Fibroblast of skin of left quadriceps (primary cell): Measurements from ENCODE around the gene SLC18A2.

Source experiments
- DNase-seq, 2 experiments: peaks; one replicate each; pipeline ENCODE4 v3.0.0-alpha.2; 2013; ENCODE audit warnings: low read depth in 2 of 2

Gene SLC18A2

DNA sequence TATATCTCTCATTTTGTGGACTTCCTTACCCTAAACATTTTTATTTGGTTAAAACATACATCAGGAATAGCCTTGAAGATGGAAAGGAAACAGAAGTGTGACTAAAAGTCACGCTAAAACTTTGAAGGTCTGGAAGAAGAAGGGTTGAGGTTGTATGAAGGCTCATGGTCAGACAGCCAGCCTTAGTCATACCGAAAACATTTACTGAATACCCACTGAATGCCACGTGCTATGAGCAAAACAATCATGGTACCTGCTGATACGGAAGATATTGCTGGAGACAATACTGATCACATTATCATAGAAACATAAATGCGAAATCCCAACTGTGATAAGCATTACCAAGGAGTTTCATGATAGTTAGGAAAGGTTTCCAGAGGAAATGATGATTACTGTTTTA, 70.3 kb downstream of the SLC18A2 start:
- no peak for DNase-seq

DNA sequence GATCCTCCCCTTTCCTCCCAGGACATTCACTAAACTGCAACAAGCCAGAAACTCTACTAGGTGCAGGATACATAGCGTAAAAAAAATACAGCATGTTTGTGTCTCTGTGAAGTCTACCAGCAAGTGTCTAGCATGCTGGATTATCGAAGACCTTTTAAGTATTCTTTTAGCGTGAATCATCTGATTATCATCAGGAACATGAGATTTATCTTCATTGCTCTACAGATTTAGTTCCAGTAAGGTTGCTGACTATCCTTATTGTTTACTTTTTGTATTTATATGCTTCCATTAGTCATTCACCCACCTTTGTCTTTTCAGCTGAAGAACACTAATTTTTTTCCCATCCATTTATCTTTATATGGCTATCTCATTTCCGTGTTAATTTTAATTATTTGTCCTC, 71.5 kb downstream of the SLC18A2 start:
- no peak for DNase-seq

DNA sequence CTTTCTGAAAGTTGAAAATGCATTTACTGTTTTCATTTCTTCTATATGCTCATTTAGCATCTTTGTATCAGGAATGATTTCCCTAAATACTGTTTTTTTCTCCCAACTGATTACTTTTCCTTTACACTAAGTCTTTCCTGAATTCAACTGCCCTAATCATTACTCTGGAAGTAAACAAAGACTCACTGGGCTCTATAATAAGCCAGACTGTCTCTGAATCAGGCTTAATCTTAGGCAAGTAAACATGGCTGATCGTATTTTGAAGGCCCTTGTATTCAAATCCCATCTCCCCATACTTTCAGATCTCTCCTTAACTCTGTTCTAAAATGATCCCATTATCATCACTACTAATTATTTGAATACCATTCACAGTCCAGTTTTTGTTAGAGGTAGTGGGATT, 72.7 kb downstream of the SLC18A2 start:
- DNase-seq = no peak

DNA sequence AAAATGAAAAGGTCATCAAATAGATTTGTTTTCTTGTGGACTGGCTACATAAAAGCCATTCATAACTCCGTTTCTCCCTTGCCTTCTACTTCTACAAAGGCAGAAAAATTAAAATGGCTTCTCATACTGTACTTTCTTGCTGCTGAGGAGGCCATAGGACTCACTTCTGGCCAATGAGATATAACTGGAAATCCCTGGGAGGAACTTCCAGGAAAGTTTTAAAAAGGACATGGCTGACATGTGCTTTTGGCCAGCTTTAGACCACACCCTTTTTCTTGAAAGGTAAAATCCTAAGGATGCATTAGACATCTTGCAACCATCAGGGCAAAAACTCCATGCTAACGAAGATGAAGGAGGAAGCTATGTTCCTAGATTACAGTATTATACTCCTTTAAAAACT, 75.8 kb downstream of the SLC18A2 start:
- no peak for DNase-seq

DNA sequence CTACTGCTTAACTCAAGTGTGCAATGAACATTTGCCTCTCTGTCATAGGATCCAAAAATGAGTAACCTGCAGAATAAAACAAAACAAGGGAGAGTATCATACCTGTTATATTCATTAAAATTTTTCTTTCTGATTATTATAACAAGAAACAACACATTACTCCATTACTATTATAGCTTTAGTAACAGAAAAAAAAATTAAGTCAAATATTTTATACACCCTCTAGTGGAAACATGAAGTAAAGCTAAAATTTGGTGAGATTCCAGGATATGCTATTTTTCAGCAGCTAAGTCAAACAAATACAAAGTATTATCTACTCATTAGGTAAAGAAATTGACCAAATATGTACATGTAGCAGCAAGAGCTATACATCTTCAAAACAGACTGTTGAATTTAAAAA, 78.0 kb downstream of the SLC18A2 start:
- DNase-seq = no peak

DNA sequence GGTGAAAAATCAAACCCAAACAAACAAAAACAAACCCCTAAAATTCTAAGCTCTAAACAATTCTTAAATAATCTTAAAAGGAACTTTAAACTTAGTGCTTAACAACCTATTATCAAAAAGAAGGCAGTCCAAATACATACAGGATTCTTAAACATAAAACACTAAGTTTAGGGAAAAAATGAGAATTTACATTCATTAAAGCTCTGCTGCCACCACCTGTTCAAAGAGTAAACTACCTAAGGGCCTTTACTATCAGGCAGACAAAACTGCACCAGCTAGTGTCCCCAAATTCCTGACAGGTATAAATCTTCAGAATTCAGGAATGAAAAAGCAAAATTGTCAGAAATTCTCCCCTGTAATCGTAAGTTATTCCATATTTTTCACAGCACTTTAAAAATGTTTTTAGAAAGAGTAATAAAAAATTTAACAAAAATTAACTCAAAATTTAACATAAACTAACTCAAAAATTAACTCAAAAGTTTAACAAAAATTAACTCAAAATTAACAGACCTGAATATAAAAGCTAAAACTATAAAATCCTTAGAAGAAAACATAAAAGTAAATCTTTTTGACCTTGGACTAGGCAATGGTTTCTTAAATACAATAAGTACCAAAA, 79.2 kb downstream of the SLC18A2 start:
- no peak for DNase-seq

GRCh38 chr10:117322260-117322659, 81.3 kb downstream of the SLC18A2 start:
- no peak for DNase-seq

DNA sequence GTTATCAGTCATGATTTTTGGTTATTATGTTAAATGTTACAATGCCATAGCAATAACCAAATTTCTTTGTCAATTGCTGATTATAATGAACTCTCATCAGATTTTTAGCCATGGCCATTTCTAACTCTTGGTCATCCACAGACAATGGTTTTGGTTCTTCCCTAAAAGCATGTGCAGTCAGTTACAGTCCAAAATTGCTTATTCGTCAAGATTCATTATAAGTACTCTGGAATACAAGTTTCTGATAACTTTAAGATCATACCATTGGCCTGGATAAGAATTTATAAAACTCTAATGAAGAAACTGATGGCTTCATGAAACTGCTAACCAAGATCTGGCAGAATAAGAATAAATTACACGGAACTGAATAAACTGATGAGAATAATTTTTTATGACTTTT, 83.5 kb downstream of the SLC18A2 start:
- no peak for DNase-seq

DNA sequence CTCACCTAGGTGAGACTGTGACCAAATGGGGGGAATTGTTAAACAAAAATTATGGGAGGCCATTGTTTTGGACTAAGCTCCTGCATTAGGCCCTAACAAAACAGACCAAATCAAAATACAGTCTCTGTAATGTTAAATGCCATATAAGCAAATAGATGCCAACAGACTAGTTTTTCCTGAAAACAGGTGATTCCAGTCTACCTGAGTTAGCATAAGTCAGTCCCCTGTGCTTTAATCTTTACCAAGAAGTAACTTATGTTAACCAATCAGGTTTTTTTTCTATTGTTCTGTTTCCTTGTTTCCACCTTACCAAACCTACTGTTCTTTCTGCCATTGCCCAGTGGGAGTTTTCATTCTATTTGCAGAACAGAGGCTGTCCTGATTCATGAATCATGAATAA, 86.3 kb downstream of the SLC18A2 start:
- no peak for DNase-seq
